Hematopoietic multipotent progenitor cell treated with erythropoietin and hydrocortisone succinate and interleukin-3 and kit ligand, for 17 days (in vitro differentiated cells): ENCODE measurements around the gene NUDT5.
"Not testable (repeated sequence)": the region's sequence is repeated elsewhere in the genome, so short reads cannot be mapped to it uniquely, and the experiment has no call there.

Experiments
- DNase-seq: peaks from one replicate; pipeline ENCODE4 v3.0.0-alpha.2; 2015; ENCODE audit warnings: low spot score

Gene NUDT5

DNA sequence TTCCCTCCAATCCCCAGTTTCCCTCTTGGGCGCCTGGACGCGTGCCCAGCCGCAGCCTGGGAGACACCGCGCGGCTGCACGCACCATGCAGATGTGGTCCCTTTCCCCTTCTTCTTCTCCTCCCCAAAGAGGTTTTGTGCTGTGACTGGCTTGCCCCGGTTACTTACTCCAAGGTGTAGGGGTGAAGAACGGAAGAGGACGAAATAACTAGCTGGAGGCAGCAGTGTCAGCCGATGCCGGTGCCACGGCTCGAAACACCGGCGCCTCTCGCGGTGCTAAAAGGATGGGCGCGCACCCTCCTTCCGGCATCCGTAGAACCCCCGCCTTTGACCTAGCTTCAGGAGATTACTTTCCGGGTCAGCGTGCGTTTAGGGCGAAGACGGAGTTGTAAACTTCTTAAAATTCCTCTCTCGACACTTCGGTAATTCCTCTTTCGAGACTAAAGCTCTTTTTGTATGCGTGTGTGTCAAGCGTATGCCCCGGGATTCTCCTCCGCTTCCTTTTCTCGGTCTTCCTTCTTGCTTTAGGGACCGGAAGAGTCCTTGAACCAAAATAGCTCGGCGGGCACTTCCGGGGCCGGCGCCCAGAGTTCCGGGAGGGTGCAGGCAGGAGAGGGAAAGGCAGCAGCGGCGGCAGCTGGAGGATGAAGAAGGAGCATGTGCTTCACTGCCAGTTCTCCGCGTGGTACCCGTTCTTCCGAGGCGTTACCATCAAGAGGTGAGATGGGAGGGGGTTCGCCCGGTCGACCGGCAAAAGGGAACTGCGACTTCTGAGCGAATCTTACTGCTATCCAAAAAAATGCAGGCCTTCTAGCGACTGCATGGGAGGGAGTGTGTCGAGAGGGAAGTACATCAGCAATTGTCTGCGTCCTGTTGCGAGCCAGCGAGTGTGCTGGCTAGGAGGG, at the start of gene NUDT5, which contains the start of gene CDC123:
TSS of gene NUDT5 (minus strand) at position 289 of the 904 bp plus-strand sequence. CDS start 9,600 bp downstream, outside the sequence.
TSS of gene CDC123 (plus strand) at position 586 of the 904 bp plus-strand sequence. CDS start at position 644, 58 bp downstream.
- DNase-seq = peak; percentile 87

DNA sequence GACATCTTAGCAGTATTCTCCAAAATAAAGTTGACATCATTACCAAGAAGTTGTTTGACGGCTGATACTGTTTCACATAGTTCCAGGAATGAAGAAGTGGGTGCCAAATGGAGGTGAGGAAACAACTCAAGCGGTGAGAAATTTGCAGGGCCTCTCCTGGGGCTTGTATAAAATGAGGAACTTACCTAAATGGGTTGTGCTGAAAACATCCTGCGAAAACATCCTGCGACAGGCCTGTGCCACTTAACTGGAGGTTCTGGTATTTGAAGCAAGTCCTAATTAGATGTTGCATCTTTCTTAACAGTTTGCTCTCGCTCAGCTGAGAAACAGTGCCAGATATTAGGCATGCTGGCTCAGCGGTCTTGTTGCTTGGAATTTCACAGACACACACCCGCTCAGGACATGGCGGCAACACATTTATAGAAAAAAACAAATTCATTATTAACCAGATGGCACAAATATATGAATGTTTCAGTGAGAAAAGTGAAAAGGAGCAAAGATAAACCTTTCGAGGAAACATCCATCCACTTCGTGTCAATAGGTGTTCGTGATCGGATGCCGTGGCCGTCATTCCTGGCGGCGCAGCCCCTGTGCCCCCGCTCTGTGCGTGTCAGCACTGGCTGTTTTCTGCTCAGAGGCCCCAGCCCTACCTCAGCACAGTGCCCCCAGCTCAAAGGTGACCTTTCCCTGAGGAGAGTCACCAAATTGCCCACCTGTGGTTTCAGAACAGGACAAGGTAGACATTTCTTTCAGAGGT, 48.4 kb upstream of the NUDT5 start:
- no peak for DNase-seq

DNA sequence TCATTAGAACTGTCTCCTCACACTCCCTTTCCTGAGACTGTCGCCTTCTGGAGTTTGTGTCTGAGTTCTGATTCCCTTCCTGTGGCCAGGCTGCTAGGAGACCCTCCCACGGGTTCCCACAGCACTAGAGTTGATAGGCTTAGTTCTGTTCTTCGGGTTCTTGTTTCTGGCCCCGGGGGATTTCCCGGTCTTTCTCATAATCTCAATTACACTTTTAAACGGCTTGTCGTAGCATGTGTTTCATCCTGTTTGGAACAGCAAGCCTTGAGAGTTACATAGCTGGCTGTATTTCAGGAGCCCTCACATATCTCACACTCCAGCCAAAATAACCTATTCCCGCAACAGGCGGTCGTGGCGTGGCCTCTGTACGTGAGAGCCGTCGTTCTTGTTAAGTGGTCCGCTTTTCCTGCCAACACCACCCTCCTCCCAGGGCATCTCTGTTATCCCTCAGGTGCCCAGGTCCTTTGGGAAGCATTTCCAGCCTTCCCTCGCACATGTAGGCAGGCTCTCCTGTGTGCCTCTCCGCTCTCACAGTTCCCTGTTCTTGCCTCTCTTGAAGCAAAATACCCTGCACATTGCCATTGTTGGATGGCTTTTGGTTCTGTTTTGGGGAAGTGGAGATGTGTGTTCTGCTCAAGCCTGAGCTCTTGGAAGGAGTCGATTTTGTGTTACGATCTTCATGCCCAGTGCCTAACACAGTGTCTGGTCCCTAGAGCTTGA, 46.3 kb upstream of the NUDT5 start:
- DNase-seq = no peak

DNA sequence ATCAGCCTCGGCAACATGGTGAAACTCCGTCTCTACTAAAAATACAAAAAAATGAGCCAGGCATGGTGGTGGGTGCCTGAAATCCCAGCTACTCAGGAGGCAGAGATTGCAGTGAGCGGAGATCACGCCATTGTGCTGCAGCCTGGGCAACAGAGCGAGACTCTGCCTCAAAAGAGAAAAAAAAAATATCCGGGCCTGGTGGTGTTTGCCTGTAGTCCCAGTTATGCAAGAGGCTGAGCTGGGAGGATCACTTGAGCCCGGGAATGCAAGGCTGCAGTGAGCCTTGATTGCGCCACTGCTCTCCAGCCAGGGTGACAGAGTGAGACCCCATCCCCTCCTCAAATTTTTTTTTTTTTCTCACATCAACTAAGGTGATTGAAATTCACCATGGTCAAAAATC, 43.1 kb upstream of the NUDT5 start:
- DNase-seq = no peak

DNA sequence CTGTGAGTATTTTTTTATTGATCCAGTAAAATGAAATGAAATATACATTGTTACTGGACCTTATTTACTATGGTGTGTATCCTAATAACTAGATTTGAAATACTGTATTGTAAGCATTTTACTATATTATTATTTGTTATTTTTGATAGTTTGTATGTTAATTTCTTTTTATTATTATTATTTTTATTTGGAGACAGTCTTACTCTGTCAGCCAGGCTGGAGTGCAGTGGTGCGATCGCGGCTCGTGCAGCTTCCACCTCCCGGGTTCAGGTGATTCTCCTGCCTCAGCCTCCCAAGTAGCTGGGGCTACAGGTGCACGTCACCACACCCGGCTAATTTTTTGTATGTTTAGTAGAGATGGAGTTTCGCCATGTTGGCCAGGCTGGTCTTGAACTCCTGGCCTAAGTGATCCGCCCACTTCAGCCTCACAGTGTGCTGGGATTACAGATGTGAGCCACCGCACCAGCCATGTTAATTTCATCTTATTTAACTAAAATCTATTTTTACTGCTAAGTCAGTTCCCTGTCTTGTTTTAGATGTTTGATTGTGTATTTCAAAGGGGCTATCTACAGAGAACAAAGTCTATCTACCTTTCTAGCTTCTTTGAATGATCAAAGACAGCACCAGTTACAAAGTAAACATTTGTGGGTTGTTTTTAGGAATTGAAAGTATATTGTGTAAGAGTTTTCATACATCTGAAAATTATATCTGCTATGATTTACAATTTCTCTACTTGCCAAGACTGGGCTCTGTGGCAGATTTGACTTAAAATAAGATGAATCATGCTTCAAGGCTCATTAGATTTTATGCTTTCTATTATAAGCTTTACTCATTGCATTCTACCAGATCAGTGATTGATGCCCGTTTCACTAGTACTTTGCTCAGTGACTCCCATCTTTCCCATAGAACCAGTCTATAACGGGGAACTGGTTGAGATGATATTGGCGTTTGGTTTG, 41.9 kb upstream of the NUDT5 start:
- DNase-seq = no peak

DNA sequence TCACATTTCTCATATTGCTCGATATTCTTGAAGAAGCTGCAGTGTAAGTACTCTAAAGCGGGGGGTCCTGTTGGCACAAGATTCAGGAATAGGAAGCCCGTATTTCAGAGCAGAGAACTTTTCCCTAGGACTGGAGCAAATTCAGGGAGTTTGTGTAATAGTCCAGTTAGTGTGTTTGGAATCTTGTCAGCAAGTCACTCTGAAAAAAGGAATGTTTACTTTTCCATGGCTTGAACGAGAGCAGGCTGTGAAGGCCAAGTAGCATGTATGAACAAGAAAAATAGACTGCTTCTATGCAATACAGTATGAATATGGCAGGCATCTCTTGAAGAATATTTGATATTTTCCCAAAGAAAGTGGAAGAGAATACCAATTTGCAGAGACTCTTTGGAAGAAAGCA, 40.1 kb upstream of the NUDT5 start:
- no peak for DNase-seq

DNA sequence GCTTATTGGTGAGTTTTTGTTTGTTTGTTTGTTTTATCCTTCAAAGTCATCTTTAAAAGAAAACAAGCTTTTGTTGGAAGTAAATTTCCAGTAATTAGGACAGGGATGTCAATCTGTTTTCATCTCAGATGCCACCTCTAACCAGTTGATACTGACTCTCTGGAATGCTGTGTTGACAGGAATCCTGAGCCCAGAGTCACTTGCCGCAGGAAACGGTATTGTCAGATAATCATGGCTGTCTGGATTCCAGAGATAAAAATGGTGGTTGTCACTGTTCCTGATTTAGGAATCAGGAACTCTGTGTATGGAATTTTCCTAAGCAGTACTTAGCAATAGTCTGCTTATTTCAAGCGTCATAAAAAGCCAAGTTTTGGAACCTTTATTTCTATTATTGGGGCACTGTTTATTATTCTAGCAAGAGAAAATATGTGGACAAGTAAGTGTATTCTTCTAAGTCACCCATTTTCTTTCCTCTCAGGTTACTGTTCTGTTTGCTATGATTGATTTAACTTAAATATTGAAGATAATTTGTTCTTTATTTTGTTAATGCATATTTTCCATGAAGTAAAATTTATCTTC, 39.5 kb upstream of the NUDT5 start:
- no peak for DNase-seq

DNA sequence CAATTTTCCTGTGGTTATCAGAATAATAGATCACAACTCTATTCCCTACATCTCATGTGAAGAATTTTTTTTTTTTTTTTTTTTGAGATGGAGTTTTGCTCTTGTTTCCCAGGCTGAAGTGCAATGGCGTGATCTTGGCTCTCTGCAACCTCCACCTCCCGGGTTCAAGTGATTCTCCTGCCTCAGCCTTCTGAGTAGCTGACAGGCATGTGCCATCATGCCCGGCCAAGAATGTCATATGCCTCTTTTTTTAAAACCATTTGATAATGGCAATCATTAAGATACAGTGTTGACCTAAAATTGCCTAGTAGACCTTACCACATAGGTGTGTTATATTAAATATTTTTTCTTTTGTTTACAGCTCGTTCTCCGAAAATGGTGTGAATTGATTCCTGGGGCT, 39.0 kb upstream of the NUDT5 start:
- DNase-seq = not testable (repeated sequence)

DNA sequence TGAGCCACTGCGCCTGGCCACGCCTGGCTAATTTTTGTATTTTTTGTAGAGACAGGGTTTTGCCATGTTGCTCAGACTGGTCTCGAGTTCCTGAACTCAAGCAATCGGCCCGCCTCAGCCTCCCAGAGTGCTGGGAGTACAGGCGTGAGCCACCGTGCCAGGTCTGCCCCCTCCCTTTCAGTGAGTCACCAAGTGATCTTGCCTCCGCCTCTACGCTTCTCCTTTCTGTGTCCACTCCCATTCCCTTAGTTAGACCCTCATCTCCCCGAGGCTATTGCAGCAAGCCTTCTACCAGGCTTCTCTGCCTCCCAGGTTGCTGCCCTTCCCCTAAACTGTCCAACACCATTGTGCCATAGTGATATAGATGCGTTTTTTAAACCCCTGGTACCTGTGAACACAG, 33.2 kb upstream of the NUDT5 start:
- DNase-seq = no peak

DNA sequence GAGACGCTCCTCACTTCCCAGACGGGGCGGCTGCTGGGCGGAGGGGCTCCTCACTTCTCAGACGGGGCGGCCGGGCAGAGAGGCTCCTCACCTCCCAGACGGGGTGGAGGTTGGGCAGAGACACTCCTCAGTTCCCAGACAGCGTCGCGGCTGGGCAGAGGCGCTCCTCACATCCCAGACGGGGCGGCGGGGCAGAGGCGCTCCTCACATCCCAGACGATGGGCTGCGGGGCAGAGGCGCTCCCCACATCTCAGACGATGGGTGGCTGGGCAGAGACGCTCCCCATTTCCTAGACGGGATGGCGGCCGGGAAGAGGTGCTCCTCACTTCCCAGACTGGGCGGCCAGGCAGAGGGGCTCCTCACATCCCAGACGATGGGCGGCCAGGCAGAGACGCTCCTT, 30.7 kb upstream of the NUDT5 start:
- not testable (repeated sequence) for DNase-seq

DNA sequence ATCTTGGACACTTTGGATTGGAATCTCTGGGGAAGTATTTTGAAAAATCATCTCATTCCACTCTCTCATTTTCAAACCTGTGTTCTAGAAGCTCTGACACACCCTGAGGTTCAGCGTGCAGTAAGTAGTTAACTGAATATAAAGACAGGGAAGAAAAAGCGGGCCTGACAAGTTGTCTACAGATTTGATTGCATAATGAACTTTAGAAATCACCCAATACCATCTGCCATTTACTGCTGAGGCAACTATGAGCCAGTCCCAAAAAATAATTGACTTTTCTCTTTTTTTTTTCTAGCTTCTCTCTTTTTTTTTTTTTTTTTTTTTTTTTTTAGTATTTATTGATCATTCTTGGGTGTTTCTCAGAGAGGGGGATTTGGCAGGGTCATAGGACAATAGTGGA, 29.8 kb upstream of the NUDT5 start:
- DNase-seq = no peak

DNA sequence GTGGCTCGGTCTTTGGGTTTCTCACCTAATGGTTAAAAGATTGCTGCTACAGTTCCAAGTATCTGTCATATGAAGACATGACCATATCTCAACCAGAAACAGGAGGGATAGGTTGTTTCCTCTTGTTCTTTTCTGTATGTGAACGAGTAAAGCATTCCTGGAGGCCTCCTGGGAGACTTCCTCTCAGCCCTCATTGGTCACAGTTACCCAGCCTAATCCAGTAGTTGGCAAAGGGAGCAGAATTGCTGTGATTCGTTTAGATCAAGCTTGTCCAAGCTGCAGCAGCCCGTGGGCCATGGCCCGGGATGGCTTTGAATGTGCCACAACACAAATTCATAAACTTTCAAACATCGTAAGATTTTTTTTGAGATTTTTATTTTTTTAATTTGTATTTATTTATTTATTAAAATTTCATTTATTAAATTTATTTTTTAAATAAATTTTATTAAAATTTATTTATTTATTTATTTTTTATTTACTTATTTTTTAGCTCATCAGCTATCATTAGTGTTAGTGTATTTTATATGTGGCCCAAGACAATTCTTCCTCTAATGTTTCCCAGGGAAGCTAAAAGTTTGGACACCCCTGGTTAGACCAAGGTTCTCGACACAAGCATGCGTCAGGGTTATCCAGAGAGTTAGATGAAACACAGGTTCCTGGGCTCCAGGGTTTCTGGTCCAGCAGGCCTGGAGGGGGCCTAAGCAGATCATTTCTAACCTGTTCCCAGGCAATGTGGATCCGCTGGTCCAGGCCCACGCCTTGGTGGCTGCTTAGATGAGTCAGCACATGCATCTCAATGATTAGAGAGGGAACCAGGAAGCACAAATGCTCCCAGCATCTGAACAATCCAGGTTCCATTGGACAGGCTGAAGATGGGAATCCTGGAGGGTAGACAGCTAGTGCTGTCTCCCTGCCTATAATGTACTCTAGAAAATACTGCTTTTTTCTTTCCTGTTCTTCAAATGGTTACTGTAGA, 25.9 kb upstream of the NUDT5 start:
- peak; percentile 60 for DNase-seq

DNA sequence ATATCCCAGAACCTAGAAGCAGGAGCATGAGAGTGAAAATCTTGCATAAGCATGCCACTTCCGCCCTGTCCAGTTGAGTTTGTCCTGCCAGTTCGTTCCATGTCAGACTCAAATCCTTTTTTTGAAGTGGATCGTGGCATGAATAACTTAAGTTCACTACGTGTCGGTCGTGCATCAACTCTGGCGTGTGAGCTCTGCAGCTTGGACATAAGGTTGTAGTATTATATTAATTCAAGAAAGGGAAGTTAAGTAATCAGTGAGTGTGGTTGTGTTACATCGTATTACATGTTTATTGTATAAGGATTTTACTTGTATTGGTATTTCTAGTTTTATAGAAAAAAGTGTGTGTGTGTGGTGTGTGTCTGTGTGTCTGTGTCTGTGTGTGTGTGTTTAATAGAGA, 23.3 kb upstream of the NUDT5 start:
- DNase-seq = no peak

DNA sequence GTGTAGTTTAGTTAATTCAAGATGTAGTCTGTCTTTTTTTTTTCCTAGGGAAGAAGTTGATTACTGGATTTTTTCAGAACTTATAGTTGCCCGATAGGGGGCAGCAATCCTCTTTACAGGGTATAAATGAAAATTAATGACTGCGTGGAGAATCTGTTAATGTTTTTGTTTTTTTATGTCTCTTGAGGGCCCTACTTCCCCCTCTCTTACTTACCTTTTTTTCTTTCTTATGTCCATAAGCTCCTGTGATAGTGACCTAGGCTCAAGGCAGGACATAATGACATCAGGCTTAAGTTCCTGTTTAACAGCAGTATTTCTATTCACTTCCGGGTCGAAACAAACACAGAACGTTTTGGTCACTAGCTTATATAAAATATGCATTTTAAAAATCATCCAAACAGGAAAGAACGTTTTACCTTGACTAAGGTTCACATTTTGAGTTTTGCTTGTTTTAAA, 19.1 kb upstream of the NUDT5 start:
- peak; percentile 85 for DNase-seq

DNA sequence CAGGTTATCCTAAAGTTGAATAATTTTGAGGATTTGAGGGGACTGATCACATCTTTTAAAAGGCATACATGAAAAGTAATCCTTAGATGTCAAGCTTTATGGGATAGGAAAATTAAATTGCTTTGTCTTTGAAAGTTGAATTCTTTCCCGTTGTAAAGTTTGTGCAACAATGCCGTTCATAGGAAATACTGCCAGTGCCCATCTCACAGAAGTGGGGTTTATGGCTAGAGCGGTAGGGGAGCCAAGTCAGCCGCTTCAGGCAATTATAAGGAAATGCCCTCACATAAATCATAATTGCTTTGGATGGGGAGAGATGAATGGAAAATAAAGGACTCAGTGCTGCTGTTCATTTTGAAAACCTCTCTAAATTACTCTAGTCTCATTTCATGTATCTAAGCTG, 18.4 kb upstream of the NUDT5 start:
- DNase-seq = no peak

DNA sequence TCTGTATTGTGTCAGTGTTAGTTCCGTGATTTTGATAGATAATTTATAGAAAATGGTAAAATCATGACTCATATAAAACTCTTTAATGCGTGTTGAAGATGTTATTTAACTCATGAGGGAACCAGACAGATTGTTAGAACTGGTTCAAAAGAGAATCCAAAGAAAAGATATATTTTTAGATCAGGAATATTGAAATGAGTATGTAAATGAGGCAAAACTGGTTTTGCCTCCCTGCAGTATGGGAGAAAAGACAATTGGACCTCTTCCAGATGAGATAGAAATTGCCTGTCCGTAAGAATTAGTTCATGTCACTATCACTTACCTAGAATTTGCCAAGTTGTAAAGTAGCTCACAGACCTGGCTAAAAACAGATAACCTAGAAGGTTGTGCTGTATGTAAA, 17.9 kb upstream of the NUDT5 start:
- DNase-seq = peak; percentile 28

DNA sequence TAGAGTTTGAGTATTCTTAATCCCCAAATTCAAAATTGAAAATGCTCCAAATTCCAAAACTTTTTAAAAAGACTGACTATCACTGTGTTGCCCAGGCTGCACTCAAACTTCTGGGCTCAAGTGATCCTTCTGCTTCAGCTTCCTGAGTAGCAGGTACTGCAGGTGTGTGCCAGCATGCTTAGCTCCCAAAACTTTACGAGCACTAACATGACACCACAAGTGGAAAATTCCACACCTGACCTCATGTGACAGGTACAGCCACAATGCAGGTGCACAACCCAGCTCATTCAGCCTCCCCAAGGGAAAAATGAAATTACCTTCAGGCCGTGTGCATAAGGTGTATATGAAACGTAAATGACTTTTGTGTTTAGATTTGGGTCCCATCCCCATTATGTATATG, 16.8 kb upstream of the NUDT5 start:
- no peak for DNase-seq

DNA sequence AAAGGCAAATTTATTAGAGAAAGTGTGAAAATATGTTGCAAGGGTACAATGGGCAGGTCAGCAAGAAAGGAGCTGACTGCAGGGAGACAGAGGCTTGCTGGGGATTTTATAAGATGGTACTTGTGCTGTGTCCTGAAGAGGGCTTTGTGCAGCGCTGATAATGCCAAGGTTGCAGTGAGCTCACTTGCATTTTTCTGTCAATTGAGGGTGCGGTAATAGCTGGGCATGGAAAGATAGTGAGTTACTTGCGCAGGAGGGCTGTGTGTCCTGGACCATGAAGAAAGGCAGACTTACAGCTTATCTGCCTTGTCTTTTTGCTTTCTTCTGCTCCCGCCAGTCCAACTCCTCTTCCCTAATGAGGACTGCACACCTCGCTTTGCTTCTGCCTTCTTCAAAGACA, 12.8 kb upstream of the NUDT5 start:
- peak; percentile 43 for DNase-seq

DNA sequence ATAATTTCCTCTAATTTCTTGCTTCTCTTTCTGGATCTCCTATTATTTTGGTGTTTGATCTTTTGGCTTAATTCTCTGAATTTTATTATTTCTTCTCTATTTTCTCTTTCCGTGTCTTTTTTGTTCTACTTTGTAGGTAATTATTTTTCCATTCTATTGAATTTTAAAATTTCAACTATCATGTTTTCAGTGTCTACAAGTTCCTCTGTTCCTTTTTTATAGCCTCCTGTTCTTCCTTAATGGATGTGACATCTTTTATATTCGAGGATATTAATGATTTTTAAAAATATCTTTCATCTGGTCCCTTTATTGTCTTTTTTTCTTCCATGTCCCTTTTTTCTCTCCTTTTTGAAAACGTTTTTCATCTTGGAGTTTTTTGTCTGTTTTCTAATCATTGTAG, 11.4 kb upstream of the NUDT5 start:
- no peak for DNase-seq

DNA sequence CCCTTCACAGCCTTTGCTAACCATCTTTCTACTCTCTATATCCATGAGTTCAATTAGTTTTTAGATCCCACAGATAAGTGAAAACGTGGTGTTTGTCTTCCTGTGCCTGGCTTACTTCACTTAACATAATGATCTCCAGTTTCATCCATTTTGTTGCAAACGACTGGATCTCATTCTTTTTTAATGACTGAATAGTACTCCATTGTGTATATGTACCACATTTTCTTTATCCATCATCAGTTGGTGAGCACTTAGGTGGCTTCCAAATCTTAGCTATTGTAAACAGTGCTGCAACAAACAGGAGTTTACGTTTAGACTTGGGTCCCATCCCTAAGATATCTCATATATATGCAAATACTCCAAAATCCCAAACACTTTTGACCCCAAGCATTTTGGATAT, 9.4 kb upstream of the NUDT5 start:
- DNase-seq = no peak
